GM19328 (cell line): ENCODE results near the gene SLC25A15.
"Not testable (repeated sequence)": the region's sequence is repeated elsewhere in the genome, so short reads cannot be mapped to it uniquely, and the experiment has no call there.

Source experiments
- ATAC-seq: cut with Tn5 transposase; IDR thresholded peaks from one replicate; pipeline ENCODE4 v1.9.1; 2021; ENCODE audit warnings: mild to moderate bottlenecking, moderate library complexity; ENCODE audit not compliant: unreplicated experiment

SLC25A15 gene

DNA sequence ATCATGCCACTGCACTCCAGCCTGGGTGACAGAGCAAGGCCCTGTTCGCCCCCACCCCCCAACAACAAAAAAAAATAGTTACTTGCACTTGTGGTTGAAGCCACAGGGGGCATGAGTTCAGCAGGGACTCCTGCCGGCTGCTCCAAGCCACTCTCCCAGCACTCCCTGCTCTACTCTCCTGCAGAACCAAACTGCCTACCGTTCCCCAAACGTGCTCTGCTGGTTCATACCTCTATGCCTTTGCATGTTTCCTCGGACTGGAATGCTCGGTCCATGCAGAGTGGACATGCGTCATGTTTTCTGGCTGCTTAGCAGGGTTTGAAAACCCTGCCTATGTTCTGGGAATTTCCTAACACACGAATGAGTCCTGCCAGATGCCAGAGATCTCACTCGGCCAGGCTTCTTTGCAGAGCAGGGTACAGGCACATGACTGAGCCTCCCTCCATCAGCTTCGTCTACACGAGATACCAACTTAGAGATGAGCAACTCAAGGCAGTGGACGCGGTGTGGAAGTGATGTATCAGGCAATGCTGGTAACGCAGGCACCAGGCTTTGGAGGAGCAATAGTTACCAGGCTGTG lies 8.5 kb upstream of the SLC25A15 start:
- no peak for ATAC-seq

DNA sequence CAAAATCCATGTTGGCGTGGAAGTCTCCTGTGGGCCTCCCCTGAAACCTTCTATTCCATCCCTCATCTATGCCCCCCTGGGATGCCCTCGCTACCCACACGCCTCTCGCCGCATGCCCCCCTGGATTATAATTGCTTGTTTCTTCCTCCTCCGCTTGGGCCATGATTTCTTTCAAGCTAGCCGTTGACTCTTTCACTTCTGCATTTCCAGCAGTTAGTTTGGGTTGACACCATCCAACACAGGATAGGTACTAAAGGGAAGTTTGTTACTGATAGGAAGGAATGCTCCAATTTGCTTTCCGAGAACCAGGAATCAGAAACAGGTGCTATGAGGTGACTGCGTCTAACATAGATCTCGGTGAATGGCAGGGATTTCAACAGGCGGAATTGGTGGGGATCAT lies 7.7 kb upstream of the SLC25A15 start:
- no peak for ATAC-seq

DNA sequence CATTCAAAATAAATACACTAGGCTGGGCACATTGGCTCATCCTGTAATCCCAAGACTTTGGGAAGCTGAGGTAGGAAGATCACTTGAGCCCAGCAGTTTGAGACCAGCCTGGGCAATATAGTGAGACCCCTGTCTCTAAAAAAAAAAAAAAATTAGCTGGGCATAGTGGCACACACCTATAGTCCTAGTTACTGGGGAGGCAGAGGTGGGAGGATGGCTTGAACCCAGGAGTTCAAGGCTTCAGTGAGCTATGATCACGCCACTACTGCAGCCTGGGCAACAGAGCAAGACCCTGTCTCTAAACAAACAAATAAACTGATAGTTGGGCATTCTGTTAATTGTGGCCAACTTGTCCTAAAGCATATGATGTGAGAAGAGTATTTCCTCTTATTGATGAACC lies 6.4 kb upstream of the SLC25A15 start:
- not testable (repeated sequence) for ATAC-seq

DNA sequence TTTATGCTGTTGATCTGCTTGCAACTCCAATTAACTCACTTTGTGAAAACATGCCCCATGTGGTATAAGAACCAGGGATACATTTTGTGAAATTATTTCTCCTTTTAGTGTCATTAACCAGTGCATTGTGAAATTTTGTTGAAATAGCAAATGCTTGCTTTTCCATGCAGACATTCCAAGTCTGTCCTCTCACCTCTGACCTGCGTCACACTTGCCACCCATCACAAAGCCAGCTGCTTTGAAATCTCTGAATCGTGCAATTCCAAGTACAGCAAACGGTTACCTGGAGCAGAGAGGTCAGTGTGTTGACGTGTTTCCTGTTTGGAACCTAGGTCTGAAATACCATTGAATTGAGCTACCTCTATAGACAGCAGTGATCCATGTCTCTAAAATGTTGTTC lies 4.9 kb upstream of the SLC25A15 start:
- no peak for ATAC-seq

DNA sequence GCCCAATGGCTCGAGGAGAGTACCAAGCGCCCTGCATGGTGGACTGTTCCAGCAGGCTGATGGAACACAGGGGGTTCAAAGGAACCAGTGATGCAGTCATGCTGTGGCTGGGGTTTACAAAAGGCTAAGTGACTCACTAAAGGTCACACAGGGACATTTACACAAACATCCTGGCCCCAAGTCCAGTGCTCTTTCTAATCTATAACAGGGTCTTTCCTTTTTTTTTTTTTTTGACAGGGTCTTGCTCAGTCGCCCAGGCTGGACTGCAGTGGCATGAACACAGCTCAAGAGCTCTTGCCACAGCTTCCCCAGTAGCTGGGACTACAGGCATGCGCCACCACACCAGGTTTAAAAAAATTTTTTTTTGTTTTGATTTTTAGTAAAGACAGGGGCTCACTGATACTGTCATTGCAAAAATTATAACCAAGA lies 2.8 kb upstream of the SLC25A15 start:
- no peak for ATAC-seq

DNA sequence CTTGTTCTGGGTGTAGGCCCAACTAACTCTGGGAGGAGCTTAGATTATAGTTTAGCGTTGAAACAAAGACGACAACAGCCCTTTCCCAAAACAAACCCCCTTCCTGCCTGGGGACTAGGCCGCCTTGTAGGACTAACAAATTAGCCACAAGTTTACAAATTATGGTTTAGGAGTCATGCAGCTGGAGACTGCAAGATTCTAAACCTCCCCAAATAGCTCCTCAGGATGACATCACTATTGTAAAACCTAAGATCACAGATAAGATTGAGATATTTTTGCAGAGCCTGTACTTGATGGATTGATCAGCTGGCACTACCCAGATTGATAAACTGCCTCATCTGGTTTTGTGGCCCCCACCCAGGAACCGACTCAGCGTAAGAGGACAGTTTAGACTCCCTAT lies 2.3 kb upstream of the SLC25A15 start:
- ATAC-seq = no peak

DNA sequence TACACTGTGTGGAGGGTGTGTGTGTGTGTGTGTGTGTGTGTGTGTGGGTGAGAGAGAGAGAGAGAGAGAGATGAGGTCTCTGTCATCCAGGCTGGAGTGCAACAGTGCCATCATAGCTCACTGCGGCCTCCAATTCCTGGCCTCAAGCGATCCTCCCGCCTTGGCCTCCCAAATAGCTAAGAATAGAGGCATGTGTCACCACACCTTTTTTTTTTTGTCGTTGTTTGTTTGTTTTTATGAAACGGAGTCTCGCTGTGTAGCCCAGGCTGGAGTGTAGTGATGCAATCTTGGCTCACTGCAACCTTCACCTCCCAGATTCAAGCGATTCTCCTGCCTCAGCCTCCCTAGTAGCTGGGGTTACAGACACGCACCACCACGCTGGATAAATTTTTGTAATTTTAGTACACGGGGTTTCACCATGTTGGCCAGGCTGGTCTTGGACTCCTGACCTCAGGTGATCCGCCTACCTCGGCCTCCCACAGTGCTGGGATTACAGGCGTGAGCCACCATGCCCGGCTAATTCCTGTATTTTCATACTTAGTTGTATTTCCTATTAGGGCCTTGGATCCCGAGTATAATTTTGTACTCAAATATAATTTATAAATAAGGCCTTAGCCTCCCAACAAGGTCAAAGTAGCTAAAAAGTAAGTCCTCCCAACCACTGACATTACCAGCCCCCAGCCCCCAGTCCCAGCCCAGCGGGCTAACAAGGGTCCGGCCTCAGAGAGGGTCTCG lies 704 bp upstream of the SLC25A15 start:
- ATAC-seq = not testable (repeated sequence)

DNA sequence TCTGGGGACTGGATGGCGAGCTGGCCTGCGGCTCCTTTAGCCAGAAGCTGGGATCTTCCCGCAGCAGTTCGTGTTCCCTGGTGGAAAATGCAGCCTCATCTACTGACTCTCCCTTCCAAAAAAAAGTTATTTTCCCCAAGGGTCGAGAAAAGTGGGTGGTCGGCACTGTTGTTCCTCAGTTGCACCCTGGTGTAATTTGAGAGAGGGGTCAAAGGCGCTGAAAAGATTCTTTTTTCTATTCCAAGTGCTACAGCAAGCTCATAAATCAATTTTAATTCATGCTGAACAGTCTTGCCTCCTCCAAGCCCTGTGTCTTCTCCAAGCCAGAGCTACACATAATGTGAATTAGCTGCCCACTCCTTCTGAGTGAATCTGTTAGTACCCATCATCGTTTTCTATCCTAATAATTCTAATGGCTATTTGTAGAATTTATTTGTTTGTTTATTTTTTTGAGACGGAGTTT lies 774 bp downstream of the SLC25A15 start:
- ATAC-seq = no peak

DNA sequence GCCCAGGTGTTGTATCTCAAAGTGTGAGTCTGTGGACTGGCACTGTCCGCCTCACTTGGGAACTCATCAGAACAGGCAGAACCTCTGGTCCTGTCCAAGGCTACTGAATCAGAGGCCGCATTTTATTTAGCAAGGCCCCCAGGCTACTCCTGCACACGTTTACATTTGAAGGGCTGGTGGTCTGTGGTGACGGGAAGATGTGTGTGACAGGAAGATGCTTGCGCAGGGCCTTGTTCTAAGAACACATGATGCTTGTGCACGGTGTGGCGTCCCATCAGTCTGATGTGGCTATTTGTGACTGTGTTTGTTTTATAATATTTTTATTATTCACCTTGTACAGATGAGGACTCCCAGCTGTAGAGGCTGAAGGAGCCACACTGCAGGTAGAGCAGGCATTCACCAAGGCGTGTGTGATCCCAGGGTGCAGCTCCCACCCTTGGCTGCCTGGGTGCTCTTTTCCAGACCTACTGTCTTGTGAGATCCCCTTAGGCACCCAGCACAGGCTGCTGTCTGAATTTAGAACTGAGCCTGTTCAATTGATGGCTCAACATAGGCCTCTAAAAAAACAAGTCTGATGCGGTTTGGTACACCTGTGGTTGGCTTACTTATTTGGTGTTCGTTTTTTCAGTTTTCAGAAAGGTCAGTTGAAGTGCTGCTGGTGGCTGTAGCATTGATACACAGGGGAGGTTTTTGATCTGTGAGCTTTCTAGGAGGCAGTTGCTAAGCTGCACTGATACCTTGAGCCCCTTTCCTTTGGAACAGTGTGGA lies 3.1 kb downstream of the SLC25A15 start:
- no peak for ATAC-seq

DNA sequence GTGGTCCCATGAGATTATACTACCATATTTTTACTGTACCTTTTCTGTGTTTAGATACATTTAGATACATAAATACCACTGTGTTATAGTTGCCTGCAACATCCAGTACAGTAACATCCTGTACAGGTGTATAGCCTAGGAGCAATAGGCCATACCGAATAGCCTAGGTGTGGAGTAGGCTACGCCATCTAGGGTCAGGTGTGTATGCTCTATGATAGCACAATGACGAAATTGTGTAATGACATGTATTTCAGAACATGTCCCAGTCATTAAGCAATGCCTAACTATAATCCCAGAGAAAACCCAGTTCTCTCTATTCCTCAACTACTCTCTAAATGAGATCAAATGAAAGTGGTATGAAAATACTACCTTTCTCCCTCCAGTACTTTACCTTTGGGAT lies 3.9 kb downstream of the SLC25A15 start:
- no peak for ATAC-seq

DNA sequence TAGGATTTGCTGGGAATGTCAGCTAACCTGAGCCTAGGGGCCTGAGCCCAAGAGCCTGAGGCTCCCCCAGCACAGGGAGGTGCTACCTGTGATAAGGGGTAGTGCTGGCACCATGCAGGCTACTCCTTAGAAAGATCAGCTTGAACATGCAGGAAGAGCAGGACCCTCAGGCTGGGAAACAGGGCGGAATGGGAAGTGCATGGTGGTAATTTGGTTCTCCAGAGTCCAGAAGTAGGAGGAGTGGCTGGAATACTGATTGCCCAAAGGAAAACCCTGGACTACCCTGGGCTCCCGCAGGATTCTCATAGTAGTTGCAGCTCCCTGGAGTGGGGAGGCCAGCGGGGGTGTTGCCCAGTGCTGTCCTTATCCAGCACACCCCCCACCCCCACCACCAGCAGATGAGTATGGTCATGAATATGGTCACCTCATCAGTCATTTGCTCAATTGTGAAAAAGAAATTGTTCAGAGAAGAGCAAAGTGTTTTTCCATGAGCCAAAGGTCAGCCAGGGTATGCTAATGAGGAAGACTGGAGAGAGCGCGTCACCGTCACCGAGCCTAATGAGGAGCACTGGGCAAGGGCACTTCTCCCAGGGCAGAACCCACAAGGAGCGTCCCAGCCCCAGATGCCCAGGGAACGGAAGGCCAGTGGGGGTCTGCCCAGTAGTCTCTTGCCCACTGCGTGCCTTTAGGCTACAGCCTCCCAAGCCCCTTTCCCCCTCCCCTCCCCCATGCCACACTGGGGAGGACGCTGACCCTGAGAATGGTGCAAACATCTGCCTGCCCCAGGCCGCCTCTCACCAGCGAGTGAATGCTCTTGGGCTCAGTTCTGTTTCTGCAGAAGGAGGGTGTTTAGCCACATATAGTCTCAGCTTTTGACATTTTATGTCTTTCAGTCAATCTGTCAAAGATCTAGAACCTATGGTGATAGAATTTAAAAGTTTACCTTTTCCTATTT lies 5.3 kb downstream of the SLC25A15 start:
- ATAC-seq = no peak

DNA sequence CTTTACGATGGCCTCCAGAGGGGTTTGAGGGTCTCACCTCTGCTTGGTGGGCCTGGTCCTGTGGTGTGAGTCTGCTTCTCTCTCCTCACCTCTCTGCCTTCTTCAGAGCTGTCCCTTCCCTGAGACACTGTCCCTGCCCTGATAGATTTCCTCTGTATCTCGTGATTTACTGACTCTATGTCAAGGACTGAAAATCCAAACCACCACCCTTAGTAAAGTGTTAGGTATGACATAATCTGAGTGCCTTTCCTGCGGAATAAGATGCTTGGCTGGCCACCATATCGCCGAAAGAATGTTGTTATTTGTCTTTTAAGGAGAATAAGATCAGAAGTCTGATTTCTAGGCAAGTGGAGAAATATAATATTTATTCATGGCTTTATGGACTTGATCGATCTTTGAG lies 7.2 kb downstream of the SLC25A15 start:
- no peak for ATAC-seq

DNA sequence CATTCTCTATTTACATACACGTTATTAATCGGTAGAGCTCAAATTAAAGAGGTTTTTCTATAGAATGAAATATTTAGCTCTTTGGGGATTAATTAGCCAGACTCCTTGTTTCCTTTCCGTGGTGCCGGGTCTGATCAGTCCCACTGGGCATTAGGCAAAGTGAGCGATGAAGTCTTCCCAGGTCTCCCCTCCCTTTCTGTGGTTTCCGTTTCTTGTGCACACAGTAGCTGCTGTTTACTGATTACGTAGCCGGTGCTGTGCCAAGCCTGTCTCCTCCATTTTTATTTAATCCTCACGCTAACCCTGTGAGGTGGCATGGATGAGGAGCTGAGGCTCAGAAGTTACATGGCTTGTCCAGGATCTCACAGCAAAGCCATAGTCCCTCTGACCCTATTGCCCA lies 9.0 kb downstream of the SLC25A15 start:
- no peak for ATAC-seq

DNA sequence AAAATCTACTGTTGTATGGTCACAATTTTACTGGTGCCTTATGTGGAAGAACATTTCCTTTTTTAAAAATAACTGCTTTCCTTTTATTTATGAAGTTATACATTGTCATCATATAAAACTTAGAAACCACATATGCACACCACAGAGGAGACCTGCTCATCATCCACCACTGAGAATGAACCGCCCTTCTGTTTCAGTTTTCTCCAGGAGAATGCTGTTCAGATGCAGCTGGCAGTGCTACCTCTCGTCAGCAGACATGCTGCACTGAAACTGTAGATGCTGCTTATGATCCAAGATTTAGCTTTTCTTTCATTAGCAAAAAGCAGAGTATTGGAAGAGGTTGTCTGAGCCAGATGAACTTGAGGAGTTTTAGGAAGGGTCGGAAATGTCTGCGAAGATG lies 10.1 kb downstream of the SLC25A15 start:
- ATAC-seq = no peak

DNA sequence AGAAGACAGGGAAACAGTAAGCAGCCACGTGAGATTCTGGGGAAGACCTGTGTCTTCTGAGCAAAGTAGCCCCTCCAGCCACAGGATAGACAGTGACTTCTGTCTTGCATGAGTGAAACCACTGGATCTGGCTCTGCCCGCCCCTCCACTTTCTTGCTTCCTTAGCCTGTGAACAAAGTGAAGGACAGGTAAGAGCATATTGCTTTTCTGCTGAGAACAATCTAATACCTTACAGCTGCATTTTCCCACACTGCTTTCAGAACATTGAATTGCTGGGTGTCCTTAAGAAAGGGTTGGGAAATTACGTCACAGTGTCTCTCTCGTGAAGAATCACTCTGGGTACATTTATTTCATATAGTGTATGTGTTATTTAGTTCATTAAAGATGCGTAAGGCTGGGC lies 11.1 kb downstream of the SLC25A15 start:
- ATAC-seq = no peak

DNA sequence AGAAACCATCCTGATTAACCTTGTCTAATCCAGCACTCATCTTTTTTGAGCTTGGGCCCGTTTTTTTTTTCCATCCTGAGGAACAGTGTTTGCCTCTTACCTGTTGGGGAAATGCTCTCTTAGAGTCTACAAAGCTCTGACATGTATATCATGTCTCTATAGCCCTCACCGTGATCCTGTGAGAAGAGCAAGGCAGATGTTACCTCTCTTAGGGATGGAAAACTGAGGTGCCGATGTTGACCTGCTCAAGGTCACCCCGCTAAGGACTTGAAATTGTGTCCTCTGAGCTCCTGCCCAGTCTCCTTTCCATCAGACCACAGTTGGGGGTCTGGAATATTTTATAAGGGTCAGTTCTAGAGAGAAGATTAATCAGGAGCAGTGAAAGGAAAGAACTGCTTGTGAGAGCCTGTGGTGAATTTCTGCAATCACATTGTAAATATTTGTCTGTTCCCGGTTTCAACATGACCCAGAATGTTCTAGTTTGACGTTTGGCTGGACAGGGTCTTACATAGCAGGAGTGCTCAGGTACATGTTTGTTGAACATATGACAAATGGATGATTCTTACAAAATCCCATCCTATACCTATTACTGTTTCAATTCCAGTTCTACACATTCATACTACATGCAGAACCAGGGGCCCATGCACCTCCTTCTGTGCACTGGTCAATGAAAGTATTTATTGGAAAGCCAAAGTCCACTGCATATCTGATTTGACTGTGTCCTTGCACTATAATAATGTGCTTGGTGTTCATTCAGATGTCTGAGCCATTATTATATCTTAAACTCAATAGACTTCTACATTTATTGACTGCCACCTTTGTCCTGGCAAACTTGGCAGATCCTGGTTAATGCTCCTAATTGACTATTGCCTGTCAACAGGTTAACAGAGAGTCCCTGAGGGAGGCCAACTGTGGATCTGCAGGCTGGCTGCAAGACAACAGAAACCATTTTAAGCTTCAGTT lies 12.1 kb downstream of the SLC25A15 start:
- ATAC-seq = no peak

DNA sequence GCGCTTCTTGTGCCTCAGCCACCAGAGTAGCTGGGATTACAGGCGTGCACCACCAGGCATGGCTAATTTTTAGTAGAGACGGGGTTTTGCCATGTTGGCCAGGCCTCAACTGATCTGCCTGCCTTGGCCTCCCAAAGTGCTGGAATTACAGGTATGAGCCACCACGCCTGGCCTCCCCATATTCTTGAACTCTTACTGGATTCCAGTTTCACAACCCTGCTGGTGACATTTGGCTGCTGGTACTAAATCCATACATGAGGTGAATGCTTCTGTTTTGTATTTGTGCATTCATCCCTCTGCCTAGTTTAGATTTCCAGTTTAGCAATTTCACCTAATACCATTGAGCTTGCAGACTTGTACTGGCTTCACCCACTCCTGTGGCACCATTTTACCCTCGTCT lies 13.9 kb downstream of the SLC25A15 start:
- ATAC-seq = no peak

DNA sequence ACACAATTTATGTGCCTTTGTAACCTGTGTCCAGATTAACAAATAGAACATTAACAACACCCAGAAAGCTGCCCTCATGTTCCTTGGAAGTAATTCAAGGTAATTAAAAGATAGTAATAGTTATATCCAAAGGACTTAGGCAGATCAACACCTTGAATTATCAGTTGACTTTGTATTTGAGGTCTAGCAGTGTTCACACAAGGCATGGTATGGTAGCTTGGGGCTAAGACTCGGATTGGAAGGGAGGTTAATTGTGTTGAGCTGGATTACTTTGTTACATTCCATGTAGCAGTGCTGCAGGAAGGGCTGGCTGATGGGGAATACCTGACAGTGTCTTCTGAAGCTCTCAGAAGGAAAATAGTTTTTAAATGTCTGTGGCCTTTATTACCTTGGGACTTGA lies 16.8 kb downstream of the SLC25A15 start:
- no peak for ATAC-seq

DNA sequence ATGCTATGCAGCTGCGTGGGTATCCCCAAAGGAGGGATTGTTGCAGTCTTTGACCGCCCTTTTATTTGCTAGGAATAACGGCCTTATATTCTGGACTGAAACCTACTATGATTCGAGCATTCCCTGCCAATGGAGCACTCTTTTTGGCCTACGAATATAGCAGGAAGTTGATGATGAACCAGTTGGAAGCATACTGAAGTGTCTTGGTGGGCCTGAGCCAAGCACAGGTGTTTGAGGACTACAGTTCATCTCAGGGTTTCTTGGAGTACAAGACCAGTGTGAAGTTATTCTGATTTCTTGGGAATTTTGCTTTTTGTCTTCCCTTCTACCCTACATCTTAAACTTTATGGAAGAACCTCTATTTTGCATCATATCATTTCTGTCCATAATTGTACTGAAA lies 20.1 kb downstream of the SLC25A15 start:
- ATAC-seq = no peak

DNA sequence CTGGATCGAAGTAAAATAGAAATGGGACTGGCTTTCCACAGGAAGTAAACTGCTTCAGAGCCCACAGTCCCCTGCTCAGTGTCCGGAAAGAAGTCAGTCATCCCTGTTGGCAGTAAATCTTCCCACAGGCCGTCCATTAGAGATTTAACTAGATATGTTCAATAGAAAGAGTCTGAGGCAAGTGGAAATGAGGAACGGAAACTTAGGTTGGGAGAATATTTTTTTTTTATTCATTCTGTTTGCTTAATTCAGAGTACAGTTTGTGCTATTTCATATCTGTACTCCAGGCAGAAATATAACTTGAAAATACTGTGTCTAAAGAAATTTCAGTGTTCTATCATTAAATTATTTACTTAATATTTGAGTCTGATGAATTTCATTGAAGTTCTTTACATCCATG lies 22.7 kb downstream of the SLC25A15 start:
- ATAC-seq = no peak
